Measurements from ENCODE around the gene CACNA1C.
"Not testable (repeated sequence)": the region's sequence is repeated elsewhere in the genome, so short reads cannot be mapped to it uniquely, and the experiment has no call there.

CACNA1C gene

GRCh38 chr12:2112401-2112800 is 59.6 kb downstream of the CACNA1C start:
- no peak for DNase-seq (ENCODE audit: low read depth)

GRCh38 chr12:2113119-2113912 is 60.5 kb downstream of the CACNA1C start:
- no peak for DNase-seq (ENCODE audit: low read depth)

- no peak for DNase-seq (ENCODE audit: low read depth)
Measured at GRCh38 chr12:2114071-2114470, 61.3 kb downstream of the CACNA1C start.

GRCh38 chr12:2115101-2115845 is 62.5 kb downstream of the CACNA1C start:
- no peak for DNase-seq (ENCODE audit: low read depth)

GRCh38 chr12:2117541-2117940 is 64.8 kb downstream of the CACNA1C start:
- DNase-seq (ENCODE audit: low read depth) = no peak

- DNase-seq (ENCODE audit: low read depth) = no peak
Measured at GRCh38 chr12:2118061-2118460, 65.3 kb downstream of the CACNA1C start.

GRCh38 chr12:2118481-2119255 is 65.9 kb downstream of the CACNA1C start:
- DNase-seq (ENCODE audit: low read depth) = no peak

GRCh38 chr12:2119266-2119665 is 66.5 kb downstream of the CACNA1C start:
- DNase-seq (ENCODE audit: low read depth) = no peak

- DNase-seq (ENCODE audit: low read depth) = no peak
Measured at GRCh38 chr12:2120982-2121758, 68.4 kb downstream of the CACNA1C start.

- DNase-seq (ENCODE audit: low read depth) = no peak
Measured at GRCh38 chr12:2124466-2125023, 71.8 kb downstream of the CACNA1C start.

- DNase-seq (ENCODE audit: low read depth) = no peak
Measured at GRCh38 chr12:2125651-2126522, 73.1 kb downstream of the CACNA1C start.

- no peak for DNase-seq (ENCODE audit: low read depth)
Measured at GRCh38 chr12:2126676-2127406, 74.1 kb downstream of the CACNA1C start.

GRCh38 chr12:2129076-2129475 is 76.3 kb downstream of the CACNA1C start:
- peak; percentile 85 for DNase-seq (ENCODE audit: low read depth)

- DNase-seq (ENCODE audit: low read depth) = not testable (repeated sequence)
Measured at GRCh38 chr12:2135661-2136418, 83.1 kb downstream of the CACNA1C start.

- DNase-seq (ENCODE audit: low read depth) = no peak
Measured at GRCh38 chr12:2136901-2137300, 84.1 kb downstream of the CACNA1C start.

GRCh38 chr12:2137711-2138110 is 84.9 kb downstream of the CACNA1C start:
- DNase-seq (ENCODE audit: low read depth) = no peak

- no peak for DNase-seq (ENCODE audit: low read depth)
Measured at GRCh38 chr12:2138294-2138693, 85.5 kb downstream of the CACNA1C start.

GRCh38 chr12:2138871-2139308 is 86.1 kb downstream of the CACNA1C start:
- DNase-seq (ENCODE audit: low read depth) = no peak

- no peak for DNase-seq (ENCODE audit: low read depth)
Measured at GRCh38 chr12:2139651-2140050, 86.9 kb downstream of the CACNA1C start.

Data from GM04504 (cell line).